HFFc6 (cell line): ENCODE data around the gene TSPAN12. TPM values are rescaled to one million over a fixed set of nuclear protein-coding genes. Genes with fewer than 3 reads are reported as not detected.

Experiments used
- DNase-seq: peaks from one replicate; pipeline ENCODE4 v3.0.0-alpha.2; 2018
- H3K27ac Mint-ChIP-seq: 2 replicates; pipeline ENCODE4 v1.8.0; 2020; ENCODE audit warnings: mild to moderate bottlenecking, mixed read lengths
- H3K27me3 Mint-ChIP-seq: 2 replicates; pipeline ENCODE4 v1.8.0; 2021; ENCODE audit warnings: mild to moderate bottlenecking, moderate library complexity, mixed read lengths; ENCODE audit not compliant: insufficient read depth
- H3K36me3 Mint-ChIP-seq: 2 replicates; pipeline ENCODE4 v1.8.0; 2021; ENCODE audit warnings: low read depth, mixed read lengths
- H3K4me1 Mint-ChIP-seq: 2 replicates; pipeline ENCODE4 v1.8.0; 2020; ENCODE audit warnings: low read depth, mixed read lengths
- H3K4me3 Mint-ChIP-seq: 2 replicates; pipeline ENCODE4 v1.8.0; 2020; ENCODE audit warnings: mild to moderate bottlenecking, moderate library complexity, mixed read lengths
- H3K9me3 Mint-ChIP-seq: 2 replicates; pipeline ENCODE4 v1.8.0; 2020; ENCODE audit warnings: mild to moderate bottlenecking, mixed read lengths
- CTCF ChIP-seq: fragments of 200-600 bp; sonication (generic); IDR thresholded peaks from 2 replicates; pipeline ENCODE4 v1.5.0; 2021; ENCODE audit warnings: antibody characterized with exemption, mild to moderate bottlenecking
- total RNA-seq, 6 experiments: library from RNA; stranded (reverse); fragmentation: NEBNext Ultra II Directional; extraction: Animal tissue kit (Norgen Biotek cat#: 25700); gene quantifications; 2 replicates in 1 of 6; 3 replicates in 5 of 6; pipeline ENCODE4 v1.2.3, GENCODE V29; 2021

The TSPAN12 gene
- total RNA-seq, 6 experiments from 2014 or later, result 0.21 to 0.51 (median 0.40) TPM

DNA sequence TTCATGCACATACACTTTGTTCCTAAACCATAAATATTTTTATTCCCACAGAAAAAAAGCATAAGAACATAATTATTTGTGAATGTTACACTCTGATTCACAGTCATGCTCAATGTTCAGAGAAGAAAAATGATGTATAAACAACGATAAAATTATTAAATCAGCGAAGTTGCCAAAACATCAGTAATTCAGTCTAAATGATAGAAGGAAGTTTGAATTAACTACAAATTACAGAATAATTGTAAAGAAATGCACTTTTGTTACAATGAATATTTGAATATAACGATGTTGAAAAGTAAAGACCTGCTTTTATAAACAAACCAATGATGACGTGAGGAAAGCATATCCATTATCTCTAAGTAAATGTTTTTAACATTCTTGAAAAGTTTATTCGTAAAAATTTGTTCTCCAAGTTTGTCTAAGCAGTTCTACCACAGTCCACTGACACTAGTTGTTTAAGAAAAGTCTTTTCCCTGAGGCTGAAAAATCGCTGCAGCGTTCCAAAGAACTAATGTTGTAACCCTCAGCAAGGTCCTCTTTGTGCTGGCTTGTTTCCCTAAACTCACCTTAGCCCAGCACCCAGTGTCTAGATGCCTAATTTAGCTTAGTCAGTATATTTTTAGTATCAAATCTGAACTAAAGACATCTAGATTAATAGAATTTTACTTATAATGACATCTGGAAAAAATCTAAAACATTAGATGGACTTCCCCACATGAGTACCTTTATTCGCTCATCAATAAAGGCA lies 30.4 kb downstream of the TSPAN12 start:
- H3K4me3 Mint-ChIP-seq, result no peak overlapping the region
- no peak for DNase-seq
- H3K4me1 Mint-ChIP-seq, result no peaks in the 10 kb centered on the region
- no peaks in the 10 kb centered on the region for H3K9me3 Mint-ChIP-seq
- no peak for TF ChIP-seq CTCF
- no peaks in the 10 kb centered on the region for H3K36me3 Mint-ChIP-seq
- H3K27me3 Mint-ChIP-seq, result peaks cover 1% of the 10 kb centered on the region
- no peak overlapping the region for H3K27ac Mint-ChIP-seq

- H3K4me3 Mint-ChIP-seq, result no peak overlapping the region
- DNase-seq, result no peak
- no peaks in the 10 kb centered on the region for H3K36me3 Mint-ChIP-seq
- TF ChIP-seq CTCF, result no peak
- H3K9me3 Mint-ChIP-seq, result no peaks in the 10 kb centered on the region
- H3K4me1 Mint-ChIP-seq, result no peaks in the 10 kb centered on the region
- H3K27me3 Mint-ChIP-seq, result peaks cover 3% of the 10 kb centered on the region
- H3K27ac Mint-ChIP-seq, result no peak overlapping the region
These were observed 32.4 kb downstream of the TSPAN12 start for GRCh38 chr7:120825576-120825975.

- TF ChIP-seq CTCF, result no peak
- H3K9me3 Mint-ChIP-seq, result no peaks in the 10 kb centered on the region
These were observed 32.8 kb downstream of the TSPAN12 start for GRCh38 chr7:120825152-120825551.

GRCh38 chr7:120819861-120820260 lies 38.1 kb downstream of the TSPAN12 start:
- Mint-ChIP-seq H3K36me3 (no peaks in the 10 kb centered on the region), H3K4me1 (no peaks in the 10 kb centered on the region), H3K4me3 (no peak overlapping the region), H3K27me3 (peaks cover 10% of the 10 kb centered on the region), H3K27ac (no peak overlapping the region), H3K9me3 (no peaks in the 10 kb centered on the region)
- no peak for TF ChIP-seq CTCF
- DNase-seq, result no peak

More at GRCh38 chr7:120825152-120825551, 32.8 kb downstream of the TSPAN12 start:
- H3K4me3 Mint-ChIP-seq, result no peak overlapping the region
- peaks cover 7% of the 10 kb centered on the region for H3K27me3 Mint-ChIP-seq
- H3K36me3 Mint-ChIP-seq, result no peaks in the 10 kb centered on the region
- no peak overlapping the region for H3K27ac Mint-ChIP-seq
- no peak for DNase-seq
- no peaks in the 10 kb centered on the region for H3K4me1 Mint-ChIP-seq

GRCh38 chr7:120817851-120818250 lies 40.1 kb downstream of the TSPAN12 start:
- Mint-ChIP-seq H3K27ac (no peak overlapping the region), H3K4me3 (no peak overlapping the region), H3K27me3 (peaks cover 10% of the 10 kb centered on the region), H3K36me3 (no peaks in the 10 kb centered on the region), H3K4me1 (no peaks in the 10 kb centered on the region), H3K9me3 (no peaks in the 10 kb centered on the region)
- TF ChIP-seq CTCF, result no peak
- DNase-seq, result no peak
